SK-N-SH (cell line): ENCODE data around the gene CBFA2T2.

Experiments used
- EZH2phosphoT487 ChIP-seq: fragments of 200-600 bp; sonication (generic); IDR thresholded peaks from 2 replicates; pipeline ENCODE4 v1.6.1; 2017; ENCODE audit warnings: low read depth, mixed run types, mild to moderate bottlenecking, antibody characterized with exemption, moderate library complexity, borderline replicate concordance
- GABPA ChIP-seq: IDR thresholded peaks from 2 replicates; pipeline ENCODE4 v1.4.0; 2012; ENCODE audit warnings: low read depth, mild to moderate bottlenecking
- JUND ChIP-seq: IDR thresholded peaks from 2 replicates; pipeline ENCODE4 v1.4.0; 2012
- MEF2A ChIP-seq: IDR thresholded peaks from 2 replicates; pipeline ENCODE4 v1.4.0; 2012; ENCODE audit warnings: low read depth, borderline replicate concordance
- MXI1 ChIP-seq: IDR thresholded peaks from 2 replicates; pipeline ENCODE4 v1.6.1; 2012; ENCODE audit warnings: mild to moderate bottlenecking, low read depth, low read length, improper control_type of control experiment
- NRF1 ChIP-seq: IDR thresholded peaks from 2 replicates; pipeline ENCODE4 v1.6.1; 2012; ENCODE audit warnings: low read depth, mild to moderate bottlenecking, low read length
- POLR2AphosphoS5 ChIP-seq: IDR thresholded peaks from 2 replicates; pipeline ENCODE4 v1.6.1; 2012; ENCODE audit warnings: low read depth, low read length
- RAD21 ChIP-seq: IDR thresholded peaks from 2 replicates; pipeline ENCODE4 v1.6.1; 2012; ENCODE audit warnings: mild to moderate bottlenecking, low read length
- RXRA ChIP-seq: IDR thresholded peaks from 2 replicates; pipeline ENCODE4 v1.4.0; 2012; ENCODE audit warnings: low read depth, mild to moderate bottlenecking, borderline replicate concordance
- SIN3A ChIP-seq: IDR thresholded peaks from 2 replicates; pipeline ENCODE4 v1.6.1; 2012; ENCODE audit warnings: low read depth, mild to moderate bottlenecking, low read length, moderate library complexity, borderline replicate concordance
- TF ChIP-seq, protein P1 (sequence below): fragments of 200-600 bp; sonication (generic); IDR thresholded peaks from 2 replicates; pipeline ENCODE4 v1.6.1; 2017; ENCODE audit warnings: antibody characterized with exemption, mild to moderate bottlenecking, moderate library complexity
- TF ChIP-seq, protein P2 (sequence below): IDR thresholded peaks from 2 replicates; pipeline ENCODE4; 2012

DNA sequence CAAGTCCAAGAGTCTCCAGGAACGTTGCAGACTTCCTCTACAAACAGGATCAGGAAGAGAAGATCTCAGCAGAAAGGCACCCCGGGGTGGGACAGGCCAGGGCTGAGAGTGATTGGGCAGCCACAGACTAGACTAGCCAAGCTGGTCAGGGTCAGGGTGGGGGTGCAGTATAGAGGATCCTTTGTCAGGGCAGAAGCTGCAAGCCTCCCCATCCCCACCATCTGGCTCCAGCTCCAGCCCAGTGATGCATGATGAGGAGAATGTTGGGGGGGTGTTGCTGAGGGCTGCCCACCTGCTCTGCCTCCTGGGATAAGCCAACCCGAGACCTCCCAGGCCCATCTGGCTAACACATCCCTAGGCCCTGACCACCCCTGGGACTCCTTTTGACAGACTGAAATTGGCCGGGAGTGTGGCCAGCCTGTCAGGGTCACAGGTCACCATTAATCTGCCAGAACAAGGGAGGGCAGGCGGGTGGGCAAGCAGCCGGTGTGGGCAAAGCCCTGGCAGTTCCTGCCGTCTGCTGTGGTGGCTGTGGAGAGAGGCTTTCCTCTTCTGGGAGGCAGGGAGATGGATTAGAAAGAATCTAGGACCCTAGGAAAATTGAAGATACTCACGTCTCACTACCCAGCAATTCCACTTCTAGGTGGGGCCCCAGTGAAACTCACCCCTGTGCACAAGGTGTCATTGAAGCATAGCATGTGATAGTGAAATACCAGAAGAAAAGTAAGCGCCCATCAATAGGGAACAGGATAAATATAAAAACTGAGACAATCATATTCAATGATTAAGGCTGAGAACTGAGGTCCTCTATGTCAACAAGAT lies 24.2 kb upstream of the CBFA2T2 start:
- TF ChIP-seq, protein P1, sequence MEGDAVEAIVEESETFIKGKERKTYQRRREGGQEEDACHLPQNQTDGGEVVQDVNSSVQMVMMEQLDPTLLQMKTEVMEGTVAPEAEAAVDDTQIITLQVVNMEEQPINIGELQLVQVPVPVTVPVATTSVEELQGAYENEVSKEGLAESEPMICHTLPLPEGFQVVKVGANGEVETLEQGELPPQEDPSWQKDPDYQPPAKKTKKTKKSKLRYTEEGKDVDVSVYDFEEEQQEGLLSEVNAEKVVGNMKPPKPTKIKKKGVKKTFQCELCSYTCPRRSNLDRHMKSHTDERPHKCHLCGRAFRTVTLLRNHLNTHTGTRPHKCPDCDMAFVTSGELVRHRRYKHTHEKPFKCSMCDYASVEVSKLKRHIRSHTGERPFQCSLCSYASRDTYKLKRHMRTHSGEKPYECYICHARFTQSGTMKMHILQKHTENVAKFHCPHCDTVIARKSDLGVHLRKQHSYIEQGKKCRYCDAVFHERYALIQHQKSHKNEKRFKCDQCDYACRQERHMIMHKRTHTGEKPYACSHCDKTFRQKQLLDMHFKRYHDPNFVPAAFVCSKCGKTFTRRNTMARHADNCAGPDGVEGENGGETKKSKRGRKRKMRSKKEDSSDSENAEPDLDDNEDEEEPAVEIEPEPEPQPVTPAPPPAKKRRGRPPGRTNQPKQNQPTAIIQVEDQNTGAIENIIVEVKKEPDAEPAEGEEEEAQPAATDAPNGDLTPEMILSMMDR, result no peak
- TF ChIP-seq MXI1 (no peak), EZH2phosphoT487 (no peak), MEF2A (no peak), RAD21 (no peak), NRF1 (no peak), RXRA (no peak), GABPA (no peak), POLR2AphosphoS5 (no peak), SIN3A (no peak), JUND (no peak)
- TF ChIP-seq, protein P2, sequence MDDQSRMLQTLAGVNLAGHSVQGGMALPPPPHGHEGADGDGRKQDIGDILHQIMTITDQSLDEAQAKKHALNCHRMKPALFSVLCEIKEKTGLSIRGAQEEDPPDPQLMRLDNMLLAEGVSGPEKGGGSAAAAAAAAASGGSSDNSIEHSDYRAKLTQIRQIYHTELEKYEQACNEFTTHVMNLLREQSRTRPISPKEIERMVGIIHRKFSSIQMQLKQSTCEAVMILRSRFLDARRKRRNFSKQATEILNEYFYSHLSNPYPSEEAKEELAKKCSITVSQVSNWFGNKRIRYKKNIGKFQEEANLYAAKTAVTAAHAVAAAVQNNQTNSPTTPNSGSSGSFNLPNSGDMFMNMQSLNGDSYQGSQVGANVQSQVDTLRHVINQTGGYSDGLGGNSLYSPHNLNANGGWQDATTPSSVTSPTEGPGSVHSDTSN, result no peak
